Parathyroid adenoma (tissue), 2 donors: Measurements from ENCODE around the gene ULK4.
"Not testable (repeated sequence)": the region's sequence is repeated elsewhere in the genome, so short reads cannot be mapped to it uniquely, and the experiment has no call there.

ENCODE experiments used
- H2AFZ ChIP-seq: fragments of 300-600 bp; sonication (generic); one replicate; pipeline ENCODE4 v1.7.0; 2017; ENCODE audit warnings: antibody characterized with exemption, mild to moderate bottlenecking
- H3K27ac ChIP-seq: fragments of 300-600 bp; sonication (generic); one replicate; pipeline ENCODE4 v1.7.0; 2017
- H3K27me3 ChIP-seq: fragments of 300-600 bp; sonication (generic); one replicate; pipeline ENCODE4 v1.7.0; 2017; ENCODE audit warnings: low read length; ENCODE audit not compliant: control insufficient read depth, insufficient read depth
- H3K36me3 ChIP-seq: fragments of 300-600 bp; sonication (generic); one replicate; pipeline ENCODE4 v1.7.0; 2017; ENCODE audit warnings: low read length; ENCODE audit not compliant: control insufficient read depth, insufficient read depth
- H3K4me1 ChIP-seq: fragments of 300-600 bp; sonication (generic); one replicate; pipeline ENCODE4 v1.7.0; 2017; ENCODE audit warnings: control low read depth
- H3K4me2 ChIP-seq: fragments of 300-600 bp; sonication (generic); one replicate; pipeline ENCODE4 v1.7.0; 2017; ENCODE audit warnings: low read length
- H3K4me3 ChIP-seq: fragments of 300-600 bp; sonication (generic); one replicate; pipeline ENCODE4 v1.7.0; 2017; ENCODE audit warnings: low read depth, low read length
- H3K79me2 ChIP-seq: fragments of 300-600 bp; sonication (generic); one replicate; pipeline ENCODE4 v1.7.0; 2017; ENCODE audit warnings: control low read depth
- H3K9ac ChIP-seq: fragments of 300-600 bp; sonication (generic); one replicate; pipeline ENCODE4 v1.7.0; 2017; ENCODE audit warnings: mild to moderate bottlenecking
- H3K9me3 ChIP-seq: fragments of 300-600 bp; sonication (generic); one replicate; pipeline ENCODE4 v1.7.0; 2017; ENCODE audit warnings: low read length; ENCODE audit not compliant: control insufficient read depth
- CTCF ChIP-seq: fragments of 300-600 bp; sonication (generic); IDR thresholded peaks from one replicate; pipeline ENCODE4 v1.7.0; 2017; ENCODE audit warnings: antibody characterized with exemption, mild to moderate bottlenecking
- donor health status: primary hyperparathyroidism.

Gene ULK4

GRCh38 chr3:41394896-41395295 lies 567.0 kb downstream of the ULK4 start:
- Histone ChIP-seq H3K27ac (no peak overlapping the region), H3K27me3 (no peaks in the 10 kb centered on the region), H3K79me2 (no peaks in the 10 kb centered on the region), H3K36me3 (no peaks in the 10 kb centered on the region), H3K9ac (no peak overlapping the region), H3K9me3 (no peaks in the 10 kb centered on the region), H3K4me3 (no peak overlapping the region), H3K4me2 (no peak overlapping the region), H2AFZ (no peak overlapping the region), H3K4me1 (no peaks in the 10 kb centered on the region)
- no peak for TF ChIP-seq CTCF

- not testable (repeated sequence) for H3K9me3 ChIP-seq, H3K4me2 ChIP-seq, H3K4me3 ChIP-seq, H3K36me3 ChIP-seq, H3K4me1 ChIP-seq, H3K27ac ChIP-seq, H3K27me3 ChIP-seq, H3K79me2 ChIP-seq, H3K9ac ChIP-seq
- peak overlapping the region; percentile 29 for H2AFZ ChIP-seq
These were observed 591.0 kb downstream of the ULK4 start for GRCh38 chr3:41370765-41371535.

GRCh38 chr3:41370307-41370706 lies 591.6 kb downstream of the ULK4 start:
- peak overlapping the region; percentile 48 for H2AFZ ChIP-seq
- H3K9me3 ChIP-seq, result no peaks in the 10 kb centered on the region

GRCh38 chr3:41369838-41370237 lies 592.1 kb downstream of the ULK4 start:
- Histone ChIP-seq H3K27me3 (no peaks in the 10 kb centered on the region), H3K79me2 (no peaks in the 10 kb centered on the region), H3K4me2 (peak overlapping the region; percentile 63), H2AFZ (no peak overlapping the region), H3K4me1 (peaks cover 7% of the 10 kb centered on the region), H3K4me3 (peak overlapping the region; percentile 17), H3K27ac (no peak overlapping the region), H3K9me3 (no peaks in the 10 kb centered on the region), H3K36me3 (no peaks in the 10 kb centered on the region), H3K9ac (no peak overlapping the region)
- no peak for TF ChIP-seq CTCF

More at GRCh38 chr3:41370307-41370706, 591.6 kb downstream of the ULK4 start:
- Histone ChIP-seq H3K4me1 (peaks cover 7% of the 10 kb centered on the region), H3K9ac (no peak overlapping the region), H3K4me2 (peak overlapping the region; percentile 43), H3K4me3 (peak overlapping the region; percentile 17), H3K27ac (peak overlapping the region; percentile 8), H3K79me2 (no peaks in the 10 kb centered on the region), H3K27me3 (no peaks in the 10 kb centered on the region), H3K36me3 (no peaks in the 10 kb centered on the region)
- TF ChIP-seq CTCF, result no peak

GRCh38 chr3:41365973-41366372 lies 595.9 kb downstream of the ULK4 start:
- Histone ChIP-seq H3K4me2 (no peak overlapping the region), H3K36me3 (no peaks in the 10 kb centered on the region), H2AFZ (no peak overlapping the region), H3K27ac (no peak overlapping the region), H3K4me3 (no peak overlapping the region), H3K9ac (no peak overlapping the region), H3K9me3 (no peaks in the 10 kb centered on the region), H3K27me3 (no peaks in the 10 kb centered on the region), H3K79me2 (no peaks in the 10 kb centered on the region), H3K4me1 (peaks cover 24% of the 10 kb centered on the region)
- no peak for TF ChIP-seq CTCF
